Heart left ventricle (tissue), 16 donors: Measurements from ENCODE around the gene IFT25. TPM values are rescaled to one million over a fixed set of nuclear protein-coding genes. Genes with fewer than 3 reads are reported as not detected.
A peak's percentile ranks its signal among the peaks of the same experiment; 100 is the strongest.

ENCODE experiments used
- ATAC-seq, 4 donors: fragments of 200-7000 bp; cut with Tn5 transposase; one replicate each; pipeline ENCODE4 v1.9.1; 2020 to 2022; ENCODE audit warnings: moderate library complexity in 4 of 4, mild to moderate bottlenecking in 3 of 4, moderate number of reproducible peaks in 1 of 4
- DNase-seq, 5 donors: peaks; one replicate each; pipeline ENCODE4 v3.0.0-alpha.2; 2020
- H3K27ac ChIP-seq, 12 donors: fragments of 200-600 bp; sonication (generic) in 4 of 12; one replicate each; pipeline versions ENCODE4 v1.5.0 to v1.8.0; 2016 to 2022; ENCODE audit warnings: mild to moderate bottlenecking in 2 of 12
- H3K27me3 ChIP-seq, 9 donors: fragments of 200-600 bp; sonication (generic) in 2 of 9; one replicate each; pipeline versions ENCODE4 v1.5.1 to v1.8.0; 2016 to 2022; ENCODE audit warnings: mild to moderate bottlenecking in 3 of 9
- H3K36me3 ChIP-seq, 9 donors: fragments of 200-600 bp; sonication (generic) in 2 of 9; one replicate each; pipeline versions ENCODE4 v1.5.0 to v1.8.0; 2018 to 2022; ENCODE audit warnings: mild to moderate bottlenecking in 2 of 9
- H3K4me1 ChIP-seq, 12 donors: fragments of 200-600 bp; sonication (generic) in 4 of 12; one replicate each; pipeline versions ENCODE4 v1.5.0 to v1.8.0; 2016 to 2022; ENCODE audit warnings: mild to moderate bottlenecking in 3 of 12
- H3K4me3 ChIP-seq, 12 donors: fragments of 200-600 bp; sonication (generic) in 4 of 12; one replicate each; pipeline versions ENCODE4 v1.5.0 to v1.8.0; 2017 to 2022; ENCODE audit warnings: mild to moderate bottlenecking in 9 of 12, moderate library complexity in 4 of 12
- H3K9me3 ChIP-seq, 12 donors: fragments of 200-600 bp; sonication (generic) in 4 of 12; one replicate each; pipeline versions ENCODE4 v1.5.0 to v1.8.0; 2016 to 2022; ENCODE audit warnings: mild to moderate bottlenecking in 1 of 12
- CTCF ChIP-seq, 12 donors: fragments of 200-600 bp; sonication (generic) in 4 of 12; IDR thresholded peaks; one replicate each; pipeline versions ENCODE4 v1.5.0 to v1.8.0; 2018 to 2022; ENCODE audit warnings: antibody characterized with exemption in 12 of 12, mild to moderate bottlenecking in 5 of 12
- POLR2A ChIP-seq, 2 donors: fragments of 450-650 bp; IDR thresholded peaks; one replicate each; pipeline ENCODE4 v1.6.1; 2017; ENCODE audit warnings: antibody characterized with exemption in 2 of 2, mild to moderate bottlenecking in 2 of 2, moderate library complexity in 2 of 2
- WGBS, 4 donors: extraction: QIAGEN DNeasy Blood & Tissue Kit in 2 of 4; methylation state at CpG; one replicate each; pipeline versions ENCODE4 v1.1.5 to v1.1.7; 2013 to 2018; 5-methylcytosine and 5-hydroxymethylcytosine counted together
- intact Hi-C, 10 donors: fragments of 100-400 bp; cut with DNase I; formaldehyde crosslinking; loops; one replicate each; pipeline versions ENCODE4 v1.11.1 to v1.14.2; 2022
- polyA plus RNA-seq, 2 donors: library from polyadenylated mRNA; stranded (reverse); fragments of 200-250 nt; gene quantifications; one replicate each; pipeline ENCODE4 v1.2.3, GENCODE V29; 2013
- total RNA-seq, 9 donors: library from RNA; depleted of rRNA in 2 of 9; stranded (reverse); fragments of >200 nt in 2 of 9; fragmentation: NEBNext Ultra II Directional in 3 of 9; extraction: Animal tissue kit (Norgen Biotek cat#: 25700) in 3 of 9; gene quantifications; one replicate each; pipeline versions ENCODE4 v1.1.0 to v1.2.4, GENCODE V29; 2016 to 2023
- donor health status: ischemic (EF 13 %, LVEDD 7.1; RV severe dilation, severe dysfunction).
- donor health status: healthy with polysubstance abuse.
- donor health status: DM: no; HTN: yes; CAD: no.
- donor health status: DM: no; HTN: no; CAD: no.
- donor health status: ischemic (EF 25% LVEDD 6.9; RV normal size, moderate dysfunction).
- donor health status: ischemic (EF 25% LVEDD 5.7; RV mildly dilated, moderate dysfunction).
- donor health status: healthy.
- donor health status: DM: yes; HTN: yes; CAD: no.
- donor health status: ischemic (EF 35%, LVEDD 5.7; RV mildly dilated, moderate dysfunction).
- donor health status: nonischemic (EF 11% LVEDD 7.7; RV severe dilation, severe dysfunction).
- donor health status: DM: yes; HTN: yes; CAD: no.
- donor health status: PGD.
- donor health status: ischemic (EF 29% LVEDD 5.4; RV normal size, mild dysfunction).
- donor health status: nonischemic (EF 23%, LVEDD 6.1; RV moderate dilation, normal function).

Gene IFT25
- total and polyA plus RNA-seq, 11 donors: 6.5 to 17.6 (median 11.6) TPM

DNA sequence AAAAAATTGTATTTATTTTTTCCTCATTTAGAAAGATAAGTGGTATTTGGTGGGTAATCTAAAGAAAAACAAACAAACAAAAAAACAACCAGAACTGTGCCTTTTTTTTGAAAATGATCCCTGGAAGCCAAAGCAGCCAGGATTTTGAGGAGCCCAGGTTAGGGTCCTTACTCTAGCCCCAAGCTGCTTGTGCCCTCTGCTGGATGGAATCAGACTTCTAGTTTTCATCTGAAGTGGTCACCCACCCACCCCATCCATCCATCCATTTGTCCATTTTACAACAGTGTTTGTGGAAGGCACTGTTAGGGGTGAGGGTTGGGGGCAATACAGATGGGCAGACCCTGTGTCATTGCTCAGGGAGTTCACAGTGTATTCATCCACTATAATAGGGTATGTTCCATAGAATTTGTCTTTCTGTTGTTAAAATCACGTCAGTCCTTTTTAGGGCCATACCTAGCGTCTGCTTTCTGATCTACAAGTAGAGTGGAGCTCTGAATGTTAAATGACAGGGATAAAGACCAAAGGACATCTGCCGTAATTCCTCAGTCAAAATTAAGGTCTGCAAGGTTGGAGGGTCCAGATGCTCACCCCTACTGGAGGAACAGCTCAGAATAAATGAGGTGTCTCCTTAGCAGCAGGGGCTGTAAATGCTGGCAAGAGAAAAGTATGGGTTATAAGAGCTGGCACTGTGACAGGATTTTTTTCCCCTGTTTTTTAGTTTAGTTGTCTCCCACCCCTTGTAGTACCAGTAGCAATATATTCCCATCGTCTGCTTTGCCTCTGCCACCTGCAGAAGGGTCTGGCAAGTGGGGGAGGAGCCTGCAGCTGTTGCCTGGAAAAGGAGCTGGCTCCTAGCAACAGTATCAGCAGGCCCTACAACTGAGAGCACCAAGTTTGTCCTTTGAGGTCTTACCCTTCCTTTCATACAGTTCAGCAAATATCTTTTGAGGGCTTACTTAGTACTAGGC lies 3.8 kb upstream of the IFT25 start:
- 77 to 84% (median 80%) methylated on average over 4 of the region's 4 CpGs for WGBS, 4 donors
- Histone ChIP-seq H3K27me3 (no peaks in the 10 kb centered on the region), H3K4me1 (peaks cover 2 to 43% (median 21%) of the 10 kb centered on the region in 12 donors), H3K9me3 (no peaks in the 10 kb centered on the region), H3K27ac (peak overlapping the region in 2 of 12 donors; percentile 9 to 18), H3K36me3 (peaks cover 0 to 38% (median 27%) of the 10 kb centered on the region in 9 donors), H3K4me3 (no peak overlapping the region)
- intact Hi-C loops: loop anchor here in 9 of 10 donors (5.0 to 10.0 kb wide), 6 partner anchors 57 to 112 kb away; partner anchors contain the start of genes YIPF1 (in 6 of the 9), TCEANC2 (in 4 of the 9), TMEM59 (in 4 of the 9) and DIO1 (in 2 of the 9)
- TF ChIP-seq CTCF (IDR thresholded peaks at IDR 0.05) (peak; percentile 14 to 54 (median 28)), POLR2A (IDR thresholded peaks at IDR 0.05) (no peak)
- peak in 3 of 5 donors; percentile 16 to 52 (median 20) for DNase-seq
- no peak for ATAC-seq

GRCh38 chr1:53948291-53948690 lies 2.8 kb upstream of the IFT25 start:
- intact Hi-C loops: loop anchor here in 9 of 10 donors (5.0 to 10.0 kb wide), 6 partner anchors 56 to 111 kb away; partner anchors contain the start of genes YIPF1 (in 6 of the 9), TCEANC2 (in 4 of the 9), TMEM59 (in 4 of the 9) and DIO1 (in 2 of the 9)
- no peak for ATAC-seq
- peaks cover 0 to 28% (median 17%) of the 10 kb centered on the region in 9 donors for H3K36me3 ChIP-seq
- DNase-seq: no peak
- no peak overlapping the region for H3K27ac ChIP-seq
- no peaks in the 10 kb centered on the region for H3K9me3 ChIP-seq
- H3K4me3 ChIP-seq: no peak overlapping the region
- H3K4me1 ChIP-seq: peaks cover 2 to 41% (median 23%) of the 10 kb centered on the region in 12 donors
- TF ChIP-seq CTCF (IDR thresholded peaks at IDR 0.05) (no peak), POLR2A (IDR thresholded peaks at IDR 0.05) (no peak)
- no peaks in the 10 kb centered on the region for H3K27me3 ChIP-seq
- WGBS, 4 donors: 92 to 97% (median 93%) methylated on average over 5 of the region's 5 CpGs

DNA sequence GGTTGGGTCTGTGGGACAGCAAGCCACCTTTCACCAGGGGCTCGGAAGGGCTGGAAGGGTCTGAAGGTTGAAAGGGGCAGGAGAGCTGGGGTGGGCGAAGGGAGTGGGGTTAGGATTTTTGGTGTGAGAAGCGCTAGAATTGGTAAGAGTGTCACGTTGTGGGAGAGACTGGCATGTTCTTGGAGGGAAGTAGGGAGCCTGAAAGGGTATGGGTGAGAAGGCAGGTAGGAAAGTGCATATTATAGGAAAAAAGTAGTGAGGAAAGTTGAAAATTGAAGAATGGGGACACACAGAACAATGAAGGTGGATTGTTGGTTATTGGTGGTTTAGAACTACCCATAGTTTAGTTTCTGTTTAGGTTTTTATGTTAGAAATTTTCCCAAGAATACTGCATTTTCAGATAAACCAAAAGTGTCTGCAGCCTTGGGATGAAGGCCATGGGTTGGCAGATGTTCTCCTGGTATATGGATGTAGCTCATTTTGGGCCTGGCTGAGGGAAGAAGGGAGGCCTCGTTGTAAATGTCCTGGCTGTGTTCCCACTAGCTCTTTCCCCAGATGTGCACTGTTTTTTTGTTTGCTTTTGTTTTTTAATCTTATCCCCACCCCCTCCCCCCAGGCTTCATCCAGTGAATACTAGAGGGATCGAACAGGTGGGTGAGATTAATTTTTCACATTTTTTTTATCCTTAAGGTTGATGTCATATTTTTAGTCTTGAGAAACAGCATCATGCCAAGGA lies 1.8 kb upstream of the IFT25 start:
- DNase-seq: no peak
- H3K27ac ChIP-seq: peak overlapping the region in 11 of 12 donors; percentile 76 to 98 (median 93)
- peaks cover 2 to 41% (median 23%) of the 10 kb centered on the region in 12 donors for H3K4me1 ChIP-seq

More for the DNA sequence above, 1.8 kb upstream of the IFT25 start:
- Histone ChIP-seq H3K36me3 (peaks cover 0 to 19% (median 8%) of the 10 kb centered on the region in 9 donors), H3K4me3 (peak overlapping the region in 9 of 12 donors; percentile 69 to 99 (median 95)), H3K9me3 (no peaks in the 10 kb centered on the region), H3K27me3 (no peaks in the 10 kb centered on the region)
- WGBS, 4 donors: 53 to 57% (median 56%) methylated on average over 6 of the region's 6 CpGs
- TF ChIP-seq POLR2A (IDR thresholded peaks at IDR 0.05) (no peak), CTCF (IDR thresholded peaks at IDR 0.05) (no peak)
- intact Hi-C loops: loop anchor here (2.0 to 10.0 kb wide), 7 partner anchors 55 to 110 kb away; partner anchors contain the start of genes YIPF1 (in 6 of the 10), TCEANC2 (in 4 of the 10), TMEM59 (in 4 of the 10) and DIO1 (in 2 of the 10)
- ATAC-seq: no peak
